Endothelial cell of umbilical vein (primary cell): ENCODE results near the gene TMEM59. TPM values are rescaled to one million over a fixed set of nuclear protein-coding genes. Genes with fewer than 3 reads are reported as not detected.

Experiments used
- BruUV-seq: library from RNA; stranded (reverse); fragments of 400-500 nt; replicated peaks from 2 replicates; lab custom pipeline; 2021; lab: Mats Ljungman, UMichigan
- CTCF ChIA-PET: fragments of 300-600, 350-600 bp; sonication (Branson Sonifier 250); formaldehyde crosslinking; loops from one replicate; lab custom pipeline; 2021; ENCODE audit warnings: antibody characterized with exemption, inconsistent platforms; lab: Charles Lee
- POLR2A ChIA-PET: fragments of 300-600, 350-600 bp; sonication (Branson Sonifier 250); formaldehyde crosslinking; loops from one replicate; lab custom pipeline; 2021; ENCODE audit warnings: antibody characterized with exemption, inconsistent platforms; lab: Charles Lee
- DNase-seq: peaks from one replicate; pipeline ENCODE4 v3.0.0-alpha.2; 2011; ENCODE audit warnings: low read depth, low spot score
- FAIRE-seq: peaks from 2 replicates; lab custom pipeline; 2011; peaks lifted over from hg19 to GRCh38; lab: Jason Lieb, UNC
- H2AFZ ChIP-seq: 2 replicates; pipeline ENCODE4 v1.6.0; 2012; ENCODE audit warnings: low read depth, low read length, control low read depth, inconsistent platforms
- H3K27ac ChIP-seq: 2 replicates; pipeline ENCODE4 v1.5.1; 2011; ENCODE audit warnings: low read depth, mild to moderate bottlenecking, control low read depth, low read length, moderate library complexity; ENCODE audit not compliant: insufficient read depth
- H3K27me3 ChIP-seq, 2 experiments: 2 replicates each; pipeline versions ENCODE4 v1.6.0 to v1.6.1; 2011; ENCODE audit warnings: low read length in 2 of 2, mixed read lengths in 1 of 2; ENCODE audit not compliant: control insufficient read depth in 2 of 2, insufficient read depth in 2 of 2
- H3K36me3 ChIP-seq, 2 experiments: 2 replicates in 1 of 2; 3 replicates in 1 of 2; pipeline ENCODE4 v1.5.1; 2011; ENCODE audit warnings: low read length in 2 of 2, mild to moderate bottlenecking in 1 of 2, moderate library complexity in 1 of 2; ENCODE audit not compliant: control insufficient read depth in 2 of 2, insufficient read depth in 2 of 2; ENCODE audit errors: extremely low read depth in 1 of 2
- H3K4me1 ChIP-seq: 3 replicates; pipeline ENCODE4 v1.5.1; 2011; ENCODE audit warnings: mild to moderate bottlenecking, low read length; ENCODE audit not compliant: control insufficient read depth, insufficient read depth; ENCODE audit errors: extremely low read depth
- H3K4me2 ChIP-seq: 2 replicates; pipeline ENCODE4 v1.6.1; 2011; ENCODE audit warnings: low read length, control low read depth, mixed read lengths; ENCODE audit not compliant: insufficient read depth
- H3K4me3 ChIP-seq, 3 experiments: fragments of 200-600 bp in 1 of 3; sonication (generic), shearing (Covaris generic) in 1 of 3; replicated peaks in 1 of 3; 2 replicates each; pipeline ENCODE4 v1.5.1; 2011 to 2016; ENCODE audit warnings: control low read depth in 3 of 3, low read length in 3 of 3, mild to moderate bottlenecking in 2 of 3, inconsistent platforms in 1 of 3, low read depth in 1 of 3, moderate library complexity in 1 of 3; ENCODE audit not compliant: insufficient read depth in 1 of 3
- H3K79me2 ChIP-seq: 2 replicates; pipeline ENCODE4 v1.6.0; 2012; ENCODE audit warnings: low read length, inconsistent platforms; ENCODE audit not compliant: control insufficient read depth, insufficient read depth
- H3K9ac ChIP-seq: replicated peaks from 2 replicates; pipeline ENCODE3; 2011; ENCODE audit warnings: low read length, control low read depth; ENCODE audit not compliant: insufficient read depth; ENCODE audit errors: extremely low read depth
- H3K9me1 ChIP-seq: replicated peaks from 3 replicates; pipeline ENCODE4 v1.6.0; 2011; ENCODE audit warnings: mild to moderate bottlenecking, low read length; ENCODE audit not compliant: control insufficient read depth, insufficient read depth; ENCODE audit errors: extremely low read depth
- H3K9me3 ChIP-seq: replicated peaks from 2 replicates; pipeline ENCODE4 v1.5.1; 2012; ENCODE audit warnings: low read length, inconsistent platforms; ENCODE audit not compliant: control insufficient read depth, insufficient read depth
- H4K20me1 ChIP-seq: replicated peaks from 2 replicates; pipeline ENCODE3; 2011; ENCODE audit warnings: mild to moderate bottlenecking, low read length; ENCODE audit not compliant: control insufficient read depth, insufficient read depth; ENCODE audit errors: extremely low read depth
- CTCF ChIP-seq, 2 donors: IDR thresholded peaks; 1 replicate in 1 of 2; 2 replicates in 1 of 2; pipeline ENCODE4 v1.5.1; 2011; ENCODE audit warnings: low read length in 2 of 2, mild to moderate bottlenecking in 2 of 2, moderate library complexity in 2 of 2, control low read depth in 1 of 2, inconsistent platforms in 1 of 2, low read depth in 1 of 2; ENCODE audit not compliant: insufficient read depth in 1 of 2; ENCODE audit errors: extremely low read depth in 1 of 2
- EZH2 ChIP-seq: IDR thresholded peaks from 2 replicates; pipeline ENCODE4 v1.6.1; 2012; ENCODE audit warnings: borderline replicate concordance, low read depth, mild to moderate bottlenecking, moderate library complexity, low read length, inconsistent platforms; ENCODE audit not compliant: severe bottlenecking
- FOS ChIP-seq: IDR thresholded peaks from 2 replicates; pipeline ENCODE4 v1.6.1; 2011; ENCODE audit warnings: mild to moderate bottlenecking, low read length, moderate library complexity, borderline replicate concordance; ENCODE audit not compliant: insufficient read depth
- GATA2 ChIP-seq: IDR thresholded peaks from 2 replicates; pipeline ENCODE4 v1.7.0; 2011; ENCODE audit warnings: low read depth, mild to moderate bottlenecking, moderate library complexity, mixed read lengths, low read length; ENCODE audit not compliant: insufficient read length, insufficient read depth
- JUN ChIP-seq: IDR thresholded peaks from 2 replicates; pipeline ENCODE4 v1.6.1; 2011; ENCODE audit warnings: borderline replicate concordance, low read depth; ENCODE audit not compliant: insufficient read length, insufficient read depth
- MAX ChIP-seq: IDR thresholded peaks from 2 replicates; pipeline ENCODE4 v1.6.1; 2011; ENCODE audit not compliant: insufficient read depth, insufficient read length
- MYC ChIP-seq: IDR thresholded peaks from one replicate; pipeline ENCODE4 v1.6.1; 2011; ENCODE audit warnings: mild to moderate bottlenecking, low read depth, low read length
- POLR2A ChIP-seq: IDR thresholded peaks from 2 replicates; pipeline ENCODE4 v1.6.1; 2012; ENCODE audit warnings: low read depth, mild to moderate bottlenecking, control low read depth, low read length
- POLR2AphosphoS5 ChIP-seq: IDR thresholded peaks from 2 replicates; pipeline ENCODE4 v1.6.1; 2012; ENCODE audit warnings: low read depth, mild to moderate bottlenecking, control low read depth, low read length, moderate library complexity; ENCODE audit not compliant: insufficient read depth
- dilution Hi-C: fragments of 300-500 bp; cut with MboI; formaldehyde crosslinking; loops from one replicate; pipeline ENCODE4 v1.15.0; 2019; ENCODE audit warnings: low sequenced_read_pairs; ENCODE audit not compliant: extremely low pct_ligation_motif_present
- intact Hi-C: fragments of 100-400 bp; cut with micrococcal nuclease; formaldehyde crosslinking; loops from one replicate; pipeline ENCODE4 v1.10.0; 2022
- polyA plus RNA-seq, 4 experiments: library from polyadenylated mRNA; depleted of rRNA in 3 of 4; stranded (reverse) in 3 of 4; unstranded in 1 of 4; fragments of >200 nt; gene quantifications; 2 replicates each; pipeline versions ENCODE4 v1.2.1 to v1.2.3, GENCODE V29; 2011 to 2012; ENCODE audit warnings: missing spikeins in 1 of 4
- total RNA-seq: library from RNA; stranded (reverse); gene quantifications from 2 replicates; pipeline ENCODE4 v1.2.3, GENCODE V29; 2021

Gene TMEM59
- total and polyA plus RNA-seq, 2 donors (not counting 3 experiments of a cell fraction or from before 2014, with no cell fraction given) = 196 to 281 TPM

DNA sequence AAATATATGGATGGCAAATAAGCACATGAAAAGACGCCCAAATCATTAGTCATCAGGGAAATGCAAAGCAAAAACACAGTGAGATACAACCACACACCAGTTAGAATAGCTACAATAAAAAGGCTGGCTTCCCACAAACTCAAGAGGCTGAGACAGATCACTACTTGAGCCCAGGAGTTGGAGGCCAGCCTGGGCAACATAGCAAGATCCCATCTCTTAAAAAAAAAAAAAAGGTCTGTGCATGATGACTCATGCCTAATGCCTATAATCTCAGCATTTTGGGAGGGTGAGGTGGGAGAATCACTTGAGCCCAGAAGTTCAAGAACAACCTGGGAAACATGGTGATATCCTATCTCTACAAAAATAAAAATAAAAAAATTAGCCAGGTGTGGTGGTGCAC is 54.8 kb downstream of the TMEM59 start:
- Histone ChIP-seq H3K9me1 (no peaks in the 10 kb centered on the region), H3K4me2 (no peak overlapping the region), H3K36me3 (no peaks in the 10 kb centered on the region), H3K9me3 (no peaks in the 10 kb centered on the region), H4K20me1 (no peaks in the 10 kb centered on the region), H3K4me1 (no peaks in the 10 kb centered on the region), H3K27ac (no peak overlapping the region), H2AFZ (no peak overlapping the region), H3K9ac (no peak overlapping the region), H3K79me2 (no peaks in the 10 kb centered on the region), H3K27me3 (peaks cover 0 to 2% of the 10 kb centered on the region in 2 experiments), H3K4me3 (no peak overlapping the region)
- CTCF ChIA-PET = interaction anchor here (0.9 kb wide), 1 partner anchor 9 kb away, joined by 3 read pairs; no protein-coding TSS in a partner anchor
- DNase-seq (no peak), FAIRE-seq (no peak)
- POLR2A ChIA-PET = no interaction called here
- dilution Hi-C loops = no loop called here
- no TSS peak for BruUV-seq
- intact Hi-C loops = no loop called here
- TF ChIP-seq GATA2 = no peak
- TF ChIP-seq EZH2 = no peak
- TF ChIP-seq MAX = no peak
- no peak for TF ChIP-seq MYC
- TF ChIP-seq POLR2A = no peak
- TF ChIP-seq POLR2AphosphoS5 = no peak
- TF ChIP-seq CTCF (IDR thresholded peaks at IDR 0.05; ENCODE audit: extremely low read depth in 1 of 2, insufficient read depth in 1 of 2, low read depth in 1 of 2, low read length in 2 of 2) = no peak
- TF ChIP-seq FOS = no peak
- TF ChIP-seq JUN = no peak
